K562 (cell line): ENCODE results near the gene POC1B. TPM values are rescaled to one million over a fixed set of nuclear protein-coding genes. Genes with fewer than 3 reads are reported as not detected.
A peak's percentile ranks its signal among the peaks of the same experiment; 100 is the strongest.

ENCODE experiments used
- FOS ChIP-seq: IDR thresholded peaks from 3 replicates; pipeline ENCODE4 v1.6.1; 2011; ENCODE audit not compliant: insufficient read length; ENCODE audit errors: extremely low read depth
- FOXA3 ChIP-seq, 2 experiments: fragments of 450-650 bp in 1 of 2; sonication (generic) in 1 of 2; formaldehyde crosslinking; IDR thresholded peaks in 1 of 2; conservative IDR thresholded peaks in 1 of 2; 2 replicates each; pipeline versions ENCODE4 v1.4.0 to v1.8.0; 2020 to 2022; ENCODE audit warnings: mild to moderate bottlenecking in 2 of 2, missing genetic modification reagents in 1 of 2
- NCOR1 ChIP-seq: fragments of 450-650 bp; IDR thresholded peaks from 2 replicates; pipeline ENCODE4 v1.6.1; 2016; ENCODE audit warnings: mild to moderate bottlenecking, moderate library complexity
- POLR2H ChIP-seq: IDR thresholded peaks from 2 replicates; pipeline ENCODE4 v1.6.1; 2016; ENCODE audit warnings: missing genetic modification characterization, low read depth, mild to moderate bottlenecking, control low read depth, missing compliant biosample characterization, moderate library complexity
- ZNF124 ChIP-seq: sonication (generic); formaldehyde crosslinking; IDR thresholded peaks from 2 replicates; pipeline ENCODE4 v1.8.1; 2022; ENCODE audit warnings: missing genetic modification reagents
- ZNF263 ChIP-seq: sonication (generic); formaldehyde crosslinking; IDR thresholded peaks from 2 replicates; pipeline ENCODE4 v1.8.0; 2022; ENCODE audit warnings: mild to moderate bottlenecking, missing genetic modification reagents, borderline replicate concordance
- ZSCAN29 ChIP-seq: fragments of 450-650 bp; IDR thresholded peaks from 2 replicates; pipeline ENCODE4 v1.6.1; 2017
- polyA plus RNA-seq, 8 experiments: library from polyadenylated mRNA; depleted of rRNA in 4 of 8; stranded (reverse) in 5 of 8; unstranded in 3 of 8; fragments of >200 nt; fragmentation: Nextera tagmentation in 2 of 8; fragmentation: Illumina TruSeq in 1 of 8; extraction: Ambion mirVana in 2 of 8; extraction: Trizol in 1 of 8; gene quantifications; 2 replicates each; pipeline versions ENCODE4 v1.2.1 to v1.2.3, GENCODE V29; 2011 to 2014; ENCODE audit warnings: inconsistent platforms in 1 of 8, missing spikeins in 1 of 8
- total RNA-seq, 7 experiments: library from RNA; depleted of rRNA in 6 of 7; stranded (reverse); fragments of >200 nt in 6 of 7; fragmentation: Illumina TruSeq in 2 of 7; extraction: Trizol in 2 of 7; gene quantifications; 2 replicates each; pipeline versions ENCODE4 v1.2.1 to v1.2.3, GENCODE V29; 2011 to 2021; ENCODE audit warnings: low replicate concordance in 1 of 7
- TF ChIP-seq, protein P1 (sequence below), 2 experiments: fragments of 450-650 bp in 1 of 2; sonication (generic) in 1 of 2; formaldehyde crosslinking in 1 of 2; IDR thresholded peaks in 1 of 2; conservative IDR thresholded peaks in 1 of 2; 2 replicates each; pipeline versions ENCODE4 v1.6.1 to v1.8.1; 2016 to 2023; ENCODE audit warnings: mild to moderate bottlenecking in 2 of 2, moderate library complexity in 2 of 2, inconsistent platforms in 1 of 2, missing genetic modification reagents in 1 of 2
- TF ChIP-seq, protein P2 (sequence below): fragments of 200-600 bp; sonication (generic); IDR thresholded peaks from one replicate; pipeline ENCODE4 v1.6.1; 2012; ENCODE audit warnings: mild to moderate bottlenecking, low read depth, low read length, inconsistent platforms
- TF ChIP-seq, protein P3 (sequence below): fragments of 250-450 bp; sonication (Bioruptor Pico); IDR thresholded peaks from 2 replicates; pipeline ENCODE4 v1.4.0; 2020; ENCODE audit warnings: mild to moderate bottlenecking, moderate library complexity

Gene POC1B
- total and polyA plus RNA-seq, 9 of the 15 experiments (the other 6 are each of a cell fraction or from before 2014, with no cell fraction given) = 4.5 to 16.1 (median 10.4) TPM

DNA sequence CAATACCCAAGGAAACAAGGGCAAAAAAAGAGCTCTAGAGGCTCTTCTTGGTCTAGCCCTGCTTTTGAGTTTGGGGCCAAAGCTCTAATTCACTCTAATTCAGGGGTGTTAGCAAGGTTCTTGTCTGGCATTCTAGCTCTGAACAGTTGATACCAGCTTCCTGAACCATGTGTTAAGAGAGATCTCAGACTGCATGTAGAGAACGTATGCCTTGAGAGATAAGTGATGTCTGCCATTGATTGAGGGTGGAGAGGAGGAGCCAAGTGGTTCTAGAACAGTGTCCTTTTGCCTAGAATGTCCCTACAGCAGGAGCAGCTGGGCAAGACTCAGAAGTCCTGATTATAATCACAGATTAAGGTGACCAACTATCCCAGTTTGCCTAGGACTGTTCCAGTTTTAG lies 18.2 kb upstream of the POC1B start (continued):
- TF ChIP-seq, protein P1, sequence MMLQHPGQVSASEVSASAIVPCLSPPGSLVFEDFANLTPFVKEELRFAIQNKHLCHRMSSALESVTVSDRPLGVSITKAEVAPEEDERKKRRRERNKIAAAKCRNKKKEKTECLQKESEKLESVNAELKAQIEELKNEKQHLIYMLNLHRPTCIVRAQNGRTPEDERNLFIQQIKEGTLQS (IDR thresholded peaks at IDR 0.05) = no peak
- TF ChIP-seq, protein P1 (CRISPR knock-in tag; conservative IDR thresholded peaks at IDR 0.05) = no peak
- TF ChIP-seq FOXA3 (CRISPR knock-in tag; conservative IDR thresholded peaks at IDR 0.05 in 1 of 2, IDR thresholded peaks at IDR 0.05 in 1 of 2) (no peak), ZNF263 (CRISPR knock-in tag) (no peak), ZSCAN29 (no peak), FOS (no peak), NCOR1 (0 out of 2 replicates have a peak, but pooled peaks have one; percentile 46), POLR2H (no peak), ZNF124 (CRISPR knock-in tag) (no peak)
- TF ChIP-seq, protein P2, sequence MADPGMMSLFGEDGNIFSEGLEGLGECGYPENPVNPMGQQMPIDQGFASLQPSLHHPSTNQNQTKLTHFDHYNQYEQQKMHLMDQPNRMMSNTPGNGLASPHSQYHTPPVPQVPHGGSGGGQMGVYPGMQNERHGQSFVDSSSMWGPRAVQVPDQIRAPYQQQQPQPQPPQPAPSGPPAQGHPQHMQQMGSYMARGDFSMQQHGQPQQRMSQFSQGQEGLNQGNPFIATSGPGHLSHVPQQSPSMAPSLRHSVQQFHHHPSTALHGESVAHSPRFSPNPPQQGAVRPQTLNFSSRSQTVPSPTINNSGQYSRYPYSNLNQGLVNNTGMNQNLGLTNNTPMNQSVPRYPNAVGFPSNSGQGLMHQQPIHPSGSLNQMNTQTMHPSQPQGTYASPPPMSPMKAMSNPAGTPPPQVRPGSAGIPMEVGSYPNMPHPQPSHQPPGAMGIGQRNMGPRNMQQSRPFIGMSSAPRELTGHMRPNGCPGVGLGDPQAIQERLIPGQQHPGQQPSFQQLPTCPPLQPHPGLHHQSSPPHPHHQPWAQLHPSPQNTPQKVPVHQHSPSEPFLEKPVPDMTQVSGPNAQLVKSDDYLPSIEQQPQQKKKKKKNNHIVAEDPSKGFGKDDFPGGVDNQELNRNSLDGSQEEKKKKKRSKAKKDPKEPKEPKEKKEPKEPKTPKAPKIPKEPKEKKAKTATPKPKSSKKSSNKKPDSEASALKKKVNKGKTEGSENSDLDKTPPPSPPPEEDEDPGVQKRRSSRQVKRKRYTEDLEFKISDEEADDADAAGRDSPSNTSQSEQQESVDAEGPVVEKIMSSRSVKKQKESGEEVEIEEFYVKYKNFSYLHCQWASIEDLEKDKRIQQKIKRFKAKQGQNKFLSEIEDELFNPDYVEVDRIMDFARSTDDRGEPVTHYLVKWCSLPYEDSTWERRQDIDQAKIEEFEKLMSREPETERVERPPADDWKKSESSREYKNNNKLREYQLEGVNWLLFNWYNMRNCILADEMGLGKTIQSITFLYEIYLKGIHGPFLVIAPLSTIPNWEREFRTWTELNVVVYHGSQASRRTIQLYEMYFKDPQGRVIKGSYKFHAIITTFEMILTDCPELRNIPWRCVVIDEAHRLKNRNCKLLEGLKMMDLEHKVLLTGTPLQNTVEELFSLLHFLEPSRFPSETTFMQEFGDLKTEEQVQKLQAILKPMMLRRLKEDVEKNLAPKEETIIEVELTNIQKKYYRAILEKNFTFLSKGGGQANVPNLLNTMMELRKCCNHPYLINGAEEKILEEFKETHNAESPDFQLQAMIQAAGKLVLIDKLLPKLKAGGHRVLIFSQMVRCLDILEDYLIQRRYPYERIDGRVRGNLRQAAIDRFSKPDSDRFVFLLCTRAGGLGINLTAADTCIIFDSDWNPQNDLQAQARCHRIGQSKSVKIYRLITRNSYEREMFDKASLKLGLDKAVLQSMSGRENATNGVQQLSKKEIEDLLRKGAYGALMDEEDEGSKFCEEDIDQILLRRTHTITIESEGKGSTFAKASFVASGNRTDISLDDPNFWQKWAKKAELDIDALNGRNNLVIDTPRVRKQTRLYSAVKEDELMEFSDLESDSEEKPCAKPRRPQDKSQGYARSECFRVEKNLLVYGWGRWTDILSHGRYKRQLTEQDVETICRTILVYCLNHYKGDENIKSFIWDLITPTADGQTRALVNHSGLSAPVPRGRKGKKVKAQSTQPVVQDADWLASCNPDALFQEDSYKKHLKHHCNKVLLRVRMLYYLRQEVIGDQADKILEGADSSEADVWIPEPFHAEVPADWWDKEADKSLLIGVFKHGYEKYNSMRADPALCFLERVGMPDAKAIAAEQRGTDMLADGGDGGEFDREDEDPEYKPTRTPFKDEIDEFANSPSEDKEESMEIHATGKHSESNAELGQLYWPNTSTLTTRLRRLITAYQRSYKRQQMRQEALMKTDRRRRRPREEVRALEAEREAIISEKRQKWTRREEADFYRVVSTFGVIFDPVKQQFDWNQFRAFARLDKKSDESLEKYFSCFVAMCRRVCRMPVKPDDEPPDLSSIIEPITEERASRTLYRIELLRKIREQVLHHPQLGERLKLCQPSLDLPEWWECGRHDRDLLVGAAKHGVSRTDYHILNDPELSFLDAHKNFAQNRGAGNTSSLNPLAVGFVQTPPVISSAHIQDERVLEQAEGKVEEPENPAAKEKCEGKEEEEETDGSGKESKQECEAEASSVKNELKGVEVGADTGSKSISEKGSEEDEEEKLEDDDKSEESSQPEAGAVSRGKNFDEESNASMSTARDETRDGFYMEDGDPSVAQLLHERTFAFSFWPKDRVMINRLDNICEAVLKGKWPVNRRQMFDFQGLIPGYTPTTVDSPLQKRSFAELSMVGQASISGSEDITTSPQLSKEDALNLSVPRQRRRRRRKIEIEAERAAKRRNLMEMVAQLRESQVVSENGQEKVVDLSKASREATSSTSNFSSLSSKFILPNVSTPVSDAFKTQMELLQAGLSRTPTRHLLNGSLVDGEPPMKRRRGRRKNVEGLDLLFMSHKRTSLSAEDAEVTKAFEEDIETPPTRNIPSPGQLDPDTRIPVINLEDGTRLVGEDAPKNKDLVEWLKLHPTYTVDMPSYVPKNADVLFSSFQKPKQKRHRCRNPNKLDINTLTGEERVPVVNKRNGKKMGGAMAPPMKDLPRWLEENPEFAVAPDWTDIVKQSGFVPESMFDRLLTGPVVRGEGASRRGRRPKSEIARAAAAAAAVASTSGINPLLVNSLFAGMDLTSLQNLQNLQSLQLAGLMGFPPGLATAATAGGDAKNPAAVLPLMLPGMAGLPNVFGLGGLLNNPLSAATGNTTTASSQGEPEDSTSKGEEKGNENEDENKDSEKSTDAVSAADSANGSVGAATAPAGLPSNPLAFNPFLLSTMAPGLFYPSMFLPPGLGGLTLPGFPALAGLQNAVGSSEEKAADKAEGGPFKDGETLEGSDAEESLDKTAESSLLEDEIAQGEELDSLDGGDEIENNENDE = no peak
- TF ChIP-seq, protein P3, sequence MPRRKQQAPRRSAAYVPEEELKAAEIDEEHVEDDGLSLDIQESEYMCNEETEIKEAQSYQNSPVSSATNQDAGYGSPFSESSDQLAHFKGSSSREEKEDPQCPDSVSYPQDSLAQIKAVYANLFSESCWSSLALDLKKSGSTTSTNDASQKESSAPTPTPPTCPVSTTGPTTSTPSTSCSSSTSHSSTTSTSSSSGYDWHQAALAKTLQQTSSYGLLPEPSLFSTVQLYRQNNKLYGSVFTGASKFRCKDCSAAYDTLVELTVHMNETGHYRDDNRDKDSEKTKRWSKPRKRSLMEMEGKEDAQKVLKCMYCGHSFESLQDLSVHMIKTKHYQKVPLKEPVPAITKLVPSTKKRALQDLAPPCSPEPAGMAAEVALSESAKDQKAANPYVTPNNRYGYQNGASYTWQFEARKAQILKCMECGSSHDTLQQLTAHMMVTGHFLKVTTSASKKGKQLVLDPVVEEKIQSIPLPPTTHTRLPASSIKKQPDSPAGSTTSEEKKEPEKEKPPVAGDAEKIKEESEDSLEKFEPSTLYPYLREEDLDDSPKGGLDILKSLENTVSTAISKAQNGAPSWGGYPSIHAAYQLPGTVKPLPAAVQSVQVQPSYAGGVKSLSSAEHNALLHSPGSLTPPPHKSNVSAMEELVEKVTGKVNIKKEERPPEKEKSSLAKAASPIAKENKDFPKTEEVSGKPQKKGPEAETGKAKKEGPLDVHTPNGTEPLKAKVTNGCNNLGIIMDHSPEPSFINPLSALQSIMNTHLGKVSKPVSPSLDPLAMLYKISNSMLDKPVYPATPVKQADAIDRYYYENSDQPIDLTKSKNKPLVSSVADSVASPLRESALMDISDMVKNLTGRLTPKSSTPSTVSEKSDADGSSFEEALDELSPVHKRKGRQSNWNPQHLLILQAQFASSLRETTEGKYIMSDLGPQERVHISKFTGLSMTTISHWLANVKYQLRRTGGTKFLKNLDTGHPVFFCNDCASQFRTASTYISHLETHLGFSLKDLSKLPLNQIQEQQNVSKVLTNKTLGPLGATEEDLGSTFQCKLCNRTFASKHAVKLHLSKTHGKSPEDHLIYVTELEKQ = no peak
